Adrenal gland (tissue), 5 donors: ENCODE results near the gene PDGFC.

Experiments used
- CTCF ChIP-seq, 6 experiments: fragments of 450-650 bp in 4 of 6; fragments of 200-600 bp in 2 of 6; sonication (generic) in 1 of 6; IDR thresholded peaks; 1 replicate in 5 of 6; 2 replicates in 1 of 6; pipeline versions ENCODE4 v1.5.1 to v1.8.0; 2016 to 2021; ENCODE audit warnings: antibody characterized with exemption in 6 of 6, mild to moderate bottlenecking in 2 of 6, moderate library complexity in 1 of 6
- POLR2A ChIP-seq, 2 donors: fragments of 450-650 bp; IDR thresholded peaks; one replicate each; pipeline ENCODE4 v1.6.1; 2017; ENCODE audit warnings: antibody characterized with exemption in 2 of 2, mild to moderate bottlenecking in 2 of 2, moderate library complexity in 1 of 2
- donor health status: DM: no; HTN: no; CAD: no.

GRCh38 chr4:156778606-156779005, 193.0 kb downstream of the PDGFC start:
- TF ChIP-seq POLR2A (IDR thresholded peaks at IDR 0.05): no peak
- no peak for TF ChIP-seq CTCF (IDR thresholded peaks at IDR 0.05)
